ENCODE results near the gene CBLN1.

DNA sequence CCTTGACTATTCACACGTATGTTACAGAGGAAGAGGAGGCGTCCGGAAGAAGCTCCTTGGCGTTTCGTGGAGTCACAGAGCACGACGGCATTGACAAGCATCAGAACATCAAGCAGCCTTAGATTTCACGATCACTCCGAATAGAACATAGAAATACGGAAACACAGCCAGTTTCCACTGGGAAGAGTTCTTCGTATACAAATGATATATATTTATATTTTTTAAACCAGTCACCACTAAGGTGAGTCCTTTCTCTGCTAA lies 3.1 kb downstream of the CBLN1 start:
- TF ChIP-seq POLR2A (IDR thresholded peaks at IDR 0.05) (no peak), CTCF (IDR thresholded peaks at IDR 0.05) (no peak), POLR2AphosphoS5 (IDR thresholded peaks at IDR 0.05) (no peak), EP300 (IDR thresholded peaks at IDR 0.05) (no peak)

All from suprapubic skin (tissue), 4 donors.